Neural progenitor cell (in vitro differentiated cells): Measurements from ENCODE around the gene COIL.

ENCODE experiments used
- CTCF ChIP-seq: fragments of 200-600 bp; sonication (generic); IDR thresholded peaks from 2 replicates; pipeline ENCODE4 v1.5.1; 2017; ENCODE audit warnings: antibody characterized with exemption, mild to moderate bottlenecking
- EZH2 ChIP-seq: fragments of 200-600 bp; sonication (generic); IDR thresholded peaks from 2 replicates; pipeline ENCODE4 v1.6.1; 2017; ENCODE audit warnings: antibody characterized with exemption, mild to moderate bottlenecking, moderate library complexity

- TF ChIP-seq CTCF: peak; percentile 65
- TF ChIP-seq EZH2: no peak
Measured at GRCh38 chr17:57009737-57010445, 49.0 kb upstream of the COIL start.
